Endothelial cell (in vitro differentiated cells): Measurements from ENCODE around the gene SRGAP2B. TPM values are rescaled to one million over a fixed set of nuclear protein-coding genes. Genes with fewer than 3 reads are reported as not detected.
"Not testable (repeated sequence)": the region's sequence is repeated elsewhere in the genome, so short reads cannot be mapped to it uniquely, and the experiment has no call there.

Experiments
- DNase-seq: peaks from one replicate; pipeline ENCODE4 v3.0.0; 2021; ENCODE audit warnings: low spot score
- H3K27ac Mint-ChIP-seq: one replicate; pipeline ENCODE4 v1.8.0; 2021; ENCODE audit warnings: mixed read lengths, inconsistent platforms; ENCODE audit not compliant: unreplicated experiment
- H3K27me3 Mint-ChIP-seq: one replicate; pipeline ENCODE4 v1.8.0; 2021; ENCODE audit warnings: mild to moderate bottlenecking, moderate library complexity, mixed read lengths, inconsistent platforms; ENCODE audit not compliant: unreplicated experiment
- H3K36me3 Mint-ChIP-seq: one replicate; pipeline ENCODE4 v1.8.0; 2021; ENCODE audit warnings: mild to moderate bottlenecking, low read depth, mixed read lengths, inconsistent platforms; ENCODE audit not compliant: unreplicated experiment
- H3K4me1 Mint-ChIP-seq: one replicate; pipeline ENCODE4 v1.8.0; 2021; ENCODE audit warnings: mild to moderate bottlenecking, mixed read lengths, inconsistent platforms; ENCODE audit not compliant: unreplicated experiment
- H3K4me3 Mint-ChIP-seq: one replicate; pipeline ENCODE4 v1.8.0; 2021; ENCODE audit warnings: mild to moderate bottlenecking, mixed read lengths, inconsistent platforms; ENCODE audit not compliant: unreplicated experiment
- H3K9me3 Mint-ChIP-seq: one replicate; pipeline ENCODE4 v1.8.0; 2021; ENCODE audit warnings: mixed read lengths, inconsistent platforms; ENCODE audit not compliant: unreplicated experiment
- long read RNA-seq: library from polyadenylated mRNA; unstranded; transcript quantifications from one replicate; pipeline ENCODE4 v2.0.0, GENCODE V29; 2020; ENCODE audit not compliant: unreplicated experiment
- total RNA-seq: library from RNA; stranded (reverse); fragmentation: NEBNext Ultra II Directional; extraction: Animal tissue kit (Norgen Biotek cat#: 25700); gene quantifications from one replicate; pipeline ENCODE4 v1.2.1, GENCODE V29; 2021; ENCODE audit not compliant: unreplicated experiment

SRGAP2B gene
- total RNA-seq = 88.8 TPM
- long read RNA-seq, partial matches to known transcripts = 3 of 12 reads
- long read RNA-seq, other reads (novel, unspliced or antisense) = 9 of 12 reads

GRCh38 chr1:145095284-145096057 is at the start of gene SRGAP2B, which contains the start of gene FAM72D:
SRGAP2B (minus strand) TSS chr1:145095328; CDS start chr1:145092901, 2,427 bp downstream.
FAM72D (plus strand) TSS chr1:145095974; CDS start chr1:145096848, 874 bp downstream.
- H3K4me3 Mint-ChIP-seq, DNase-seq, H3K4me1 Mint-ChIP-seq, H3K9me3 Mint-ChIP-seq, H3K27me3 Mint-ChIP-seq, H3K27ac Mint-ChIP-seq, H3K36me3 Mint-ChIP-seq: not testable (repeated sequence)

- not testable (repeated sequence) for H3K36me3 Mint-ChIP-seq, H3K9me3 Mint-ChIP-seq
These were observed 49.3 kb upstream of the SRGAP2B start for GRCh38 chr1:145144264-145144913.

GRCh38 chr1:145140549-145140948 is 45.4 kb upstream of the SRGAP2B start:
- H3K27me3 Mint-ChIP-seq, H3K27ac Mint-ChIP-seq, DNase-seq, H3K9me3 Mint-ChIP-seq, H3K36me3 Mint-ChIP-seq, H3K4me3 Mint-ChIP-seq, H3K4me1 Mint-ChIP-seq: not testable (repeated sequence)

More at GRCh38 chr1:145144264-145144913, 49.3 kb upstream of the SRGAP2B start:
- not testable (repeated sequence) for DNase-seq, H3K4me1 Mint-ChIP-seq, H3K27ac Mint-ChIP-seq, H3K4me3 Mint-ChIP-seq, H3K27me3 Mint-ChIP-seq

- not testable (repeated sequence) for H3K4me1 Mint-ChIP-seq, H3K36me3 Mint-ChIP-seq, DNase-seq, H3K27me3 Mint-ChIP-seq, H3K9me3 Mint-ChIP-seq, H3K4me3 Mint-ChIP-seq, H3K27ac Mint-ChIP-seq
These were observed 39.3 kb upstream of the SRGAP2B start for GRCh38 chr1:145134476-145134875.

- H3K4me3 Mint-ChIP-seq, H3K27ac Mint-ChIP-seq, H3K27me3 Mint-ChIP-seq, DNase-seq, H3K36me3 Mint-ChIP-seq, H3K4me1 Mint-ChIP-seq, H3K9me3 Mint-ChIP-seq: not testable (repeated sequence)
These were observed 33.8 kb upstream of the SRGAP2B start for GRCh38 chr1:145128697-145129469.

- not testable (repeated sequence) for DNase-seq, H3K9me3 Mint-ChIP-seq, H3K27ac Mint-ChIP-seq, H3K36me3 Mint-ChIP-seq, H3K27me3 Mint-ChIP-seq, H3K4me1 Mint-ChIP-seq, H3K4me3 Mint-ChIP-seq
These were observed 32.0 kb upstream of the SRGAP2B start for GRCh38 chr1:145127144-145127543.

GRCh38 chr1:145125112-145125511 is 30.0 kb upstream of the SRGAP2B start:
- not testable (repeated sequence) for H3K27me3 Mint-ChIP-seq, H3K36me3 Mint-ChIP-seq, H3K27ac Mint-ChIP-seq, H3K9me3 Mint-ChIP-seq, DNase-seq, H3K4me3 Mint-ChIP-seq, H3K4me1 Mint-ChIP-seq

- H3K9me3 Mint-ChIP-seq, H3K4me1 Mint-ChIP-seq, H3K27me3 Mint-ChIP-seq, H3K4me3 Mint-ChIP-seq, H3K27ac Mint-ChIP-seq, DNase-seq, H3K36me3 Mint-ChIP-seq: not testable (repeated sequence)
These were observed 29.0 kb upstream of the SRGAP2B start for GRCh38 chr1:145123992-145124641.

GRCh38 chr1:145123062-145123395 is 27.9 kb upstream of the SRGAP2B start:
- H3K27ac Mint-ChIP-seq, H3K4me1 Mint-ChIP-seq, H3K4me3 Mint-ChIP-seq, H3K36me3 Mint-ChIP-seq, DNase-seq, H3K9me3 Mint-ChIP-seq, H3K27me3 Mint-ChIP-seq: not testable (repeated sequence)

- H3K4me3 Mint-ChIP-seq, H3K4me1 Mint-ChIP-seq, H3K36me3 Mint-ChIP-seq, H3K9me3 Mint-ChIP-seq, H3K27ac Mint-ChIP-seq, DNase-seq, H3K27me3 Mint-ChIP-seq: not testable (repeated sequence)
These were observed 27.4 kb upstream of the SRGAP2B start for GRCh38 chr1:145122344-145123061.

- not testable (repeated sequence) for H3K4me3 Mint-ChIP-seq, H3K27ac Mint-ChIP-seq, H3K9me3 Mint-ChIP-seq, H3K27me3 Mint-ChIP-seq, H3K36me3 Mint-ChIP-seq, DNase-seq, H3K4me1 Mint-ChIP-seq
These were observed 24.7 kb upstream of the SRGAP2B start for GRCh38 chr1:145119842-145120241.
